Testis (tissue), 2 donors: ENCODE data around the gene MPPE1.

ENCODE experiments used
- POLR2A ChIP-seq: fragments of 450-650 bp; IDR thresholded peaks from one replicate; pipeline ENCODE4 v1.6.1; 2017; ENCODE audit warnings: antibody characterized with exemption, mild to moderate bottlenecking, moderate library complexity
- TF ChIP-seq, protein P1 (sequence below), 3 experiments: fragments of 450-650 bp in 2 of 3; fragments of 200-600 bp in 1 of 3; sonication (generic) in 1 of 3; IDR thresholded peaks; one replicate each; pipeline ENCODE4 v1.5.1; 2016 to 2019; ENCODE audit warnings: antibody characterized with exemption in 3 of 3, mild to moderate bottlenecking in 2 of 3, moderate library complexity in 1 of 3

DNA sequence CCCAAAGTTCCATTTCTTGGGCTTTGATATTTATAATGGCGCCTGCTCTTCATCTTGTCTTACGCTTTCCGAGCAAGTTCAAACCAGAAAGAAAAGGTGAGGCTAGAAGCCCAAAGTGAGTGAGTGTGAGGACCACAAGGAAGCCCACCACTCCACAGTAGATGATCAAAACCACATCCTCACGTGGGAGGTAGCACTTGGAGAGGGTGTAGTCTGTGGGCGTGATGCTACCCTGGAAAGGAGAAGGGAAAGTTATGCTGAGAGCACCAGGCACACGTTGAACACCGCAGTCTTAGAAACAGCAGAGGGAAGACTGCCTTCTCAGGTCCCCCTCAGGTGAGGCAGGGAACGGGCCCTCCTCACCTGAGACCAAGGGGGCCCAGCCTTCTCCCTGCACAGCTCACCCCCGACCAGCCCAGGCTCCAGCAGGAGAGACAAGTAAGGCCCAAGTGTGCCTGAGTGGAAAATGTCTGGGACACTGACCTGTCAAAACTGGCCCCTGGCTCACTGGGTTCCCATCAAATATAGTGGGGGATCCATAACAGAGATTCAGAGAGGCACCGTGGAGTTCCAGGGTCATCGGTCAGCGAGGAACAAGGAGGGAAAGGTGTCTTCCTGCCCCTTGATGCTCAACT is 23.6 kb downstream of the MPPE1 start:
- TF ChIP-seq, protein P1, sequence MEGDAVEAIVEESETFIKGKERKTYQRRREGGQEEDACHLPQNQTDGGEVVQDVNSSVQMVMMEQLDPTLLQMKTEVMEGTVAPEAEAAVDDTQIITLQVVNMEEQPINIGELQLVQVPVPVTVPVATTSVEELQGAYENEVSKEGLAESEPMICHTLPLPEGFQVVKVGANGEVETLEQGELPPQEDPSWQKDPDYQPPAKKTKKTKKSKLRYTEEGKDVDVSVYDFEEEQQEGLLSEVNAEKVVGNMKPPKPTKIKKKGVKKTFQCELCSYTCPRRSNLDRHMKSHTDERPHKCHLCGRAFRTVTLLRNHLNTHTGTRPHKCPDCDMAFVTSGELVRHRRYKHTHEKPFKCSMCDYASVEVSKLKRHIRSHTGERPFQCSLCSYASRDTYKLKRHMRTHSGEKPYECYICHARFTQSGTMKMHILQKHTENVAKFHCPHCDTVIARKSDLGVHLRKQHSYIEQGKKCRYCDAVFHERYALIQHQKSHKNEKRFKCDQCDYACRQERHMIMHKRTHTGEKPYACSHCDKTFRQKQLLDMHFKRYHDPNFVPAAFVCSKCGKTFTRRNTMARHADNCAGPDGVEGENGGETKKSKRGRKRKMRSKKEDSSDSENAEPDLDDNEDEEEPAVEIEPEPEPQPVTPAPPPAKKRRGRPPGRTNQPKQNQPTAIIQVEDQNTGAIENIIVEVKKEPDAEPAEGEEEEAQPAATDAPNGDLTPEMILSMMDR (IDR thresholded peaks at IDR 0.05), result no peak
- no peak for TF ChIP-seq POLR2A
